ENCODE measurements around the gene TIE1. TPM values are rescaled to one million over a fixed set of nuclear protein-coding genes. Genes with fewer than 3 reads are reported as not detected.
"Not testable (repeated sequence)": the region's sequence is repeated elsewhere in the genome, so short reads cannot be mapped to it uniquely, and the experiment has no call there.

Gene TIE1
- polyA plus RNA-seq, 2 donors, result 4.2 to 4.7 TPM

- peaks cover 12 to 24% of the 10 kb centered on the region in 2 donors for H3K4me1 ChIP-seq (ENCODE audit: control insufficient read depth in 2 of 2, insufficient read depth in 2 of 2, low read length in 1 of 2)
Observed at GRCh38 chr1:43365678-43366077, 64.9 kb downstream of the TIE1 start.

GRCh38 chr1:43366179-43366578 lies 65.4 kb downstream of the TIE1 start:
- peak overlapping the region; percentile 98 to 99 for H3K27ac ChIP-seq (ENCODE audit: low read depth in 2 of 2, low read length in 1 of 2)

More at GRCh38 chr1:43365678-43366077, 64.9 kb downstream of the TIE1 start:
- Histone ChIP-seq H3K27me3 (ENCODE audit: control insufficient read depth in 1 of 2, insufficient read depth in 2 of 2, low read length in 2 of 2) (no peaks in the 10 kb centered on the region), H3K36me3 (ENCODE audit: control insufficient read depth in 2 of 2, insufficient read depth in 2 of 2, low read length in 1 of 2) (peaks cover 23 to 29% of the 10 kb centered on the region in 2 donors), H3K4me3 (ENCODE audit: low read depth in 1 of 2, low read length in 2 of 2) (peak overlapping the region; percentile 80 to 81), H3K9me3 (ENCODE audit: control insufficient read depth in 2 of 2, insufficient read depth in 1 of 2, low read depth in 1 of 2, low read length in 1 of 2) (no peaks in the 10 kb centered on the region), H3K27ac (ENCODE audit: low read depth in 2 of 2, low read length in 1 of 2) (peak overlapping the region; percentile 98 to 99)
- WGBS, 2 donors, result 69 to 74% methylated on average over 2 of the region's 2 CpGs

GRCh38 chr1:43366601-43367025 lies 65.8 kb downstream of the TIE1 start:
- 8 to 14% methylated on average over 5 of the region's 5 CpGs for WGBS, 2 donors
- Histone ChIP-seq H3K27ac (ENCODE audit: low read depth in 2 of 2, low read length in 1 of 2) (peak overlapping the region; percentile 98 to 99), H3K4me3 (ENCODE audit: low read depth in 1 of 2, low read length in 2 of 2) (peak overlapping the region; percentile 80 to 81), H3K9me3 (ENCODE audit: control insufficient read depth in 2 of 2, insufficient read depth in 1 of 2, low read depth in 1 of 2, low read length in 1 of 2) (no peaks in the 10 kb centered on the region), H3K36me3 (ENCODE audit: control insufficient read depth in 2 of 2, insufficient read depth in 2 of 2, low read length in 1 of 2) (peaks cover 23% of the 10 kb centered on the region in 2 donors), H3K4me1 (ENCODE audit: control insufficient read depth in 2 of 2, insufficient read depth in 2 of 2, low read length in 1 of 2) (peaks cover 12 to 20% of the 10 kb centered on the region in 2 donors), H3K27me3 (ENCODE audit: control insufficient read depth in 1 of 2, insufficient read depth in 2 of 2, low read length in 2 of 2) (no peaks in the 10 kb centered on the region)

More at GRCh38 chr1:43366179-43366578, 65.4 kb downstream of the TIE1 start:
- peaks cover 12 to 20% of the 10 kb centered on the region in 2 donors for H3K4me1 ChIP-seq (ENCODE audit: control insufficient read depth in 2 of 2, insufficient read depth in 2 of 2, low read length in 1 of 2)
- H3K4me3 ChIP-seq (ENCODE audit: low read depth in 1 of 2, low read length in 2 of 2), result peak overlapping the region; percentile 80 to 81
- H3K27me3 ChIP-seq (ENCODE audit: control insufficient read depth in 1 of 2, insufficient read depth in 2 of 2, low read length in 2 of 2), result no peaks in the 10 kb centered on the region
- H3K9me3 ChIP-seq (ENCODE audit: control insufficient read depth in 2 of 2, insufficient read depth in 1 of 2, low read depth in 1 of 2, low read length in 1 of 2), result no peaks in the 10 kb centered on the region
- WGBS, 2 donors, result 33 to 36% methylated on average over 11 of the region's 11 CpGs
- peaks cover 23 to 24% of the 10 kb centered on the region in 2 donors for H3K36me3 ChIP-seq (ENCODE audit: control insufficient read depth in 2 of 2, insufficient read depth in 2 of 2, low read length in 1 of 2)

- Histone ChIP-seq H3K9me3 (ENCODE audit: control insufficient read depth in 2 of 2, insufficient read depth in 1 of 2, low read depth in 1 of 2, low read length in 1 of 2) (no peaks in the 10 kb centered on the region), H3K4me3 (ENCODE audit: low read depth in 1 of 2, low read length in 2 of 2) (peak overlapping the region; percentile 80 to 81), H3K27ac (ENCODE audit: low read depth in 2 of 2, low read length in 1 of 2) (peak overlapping the region; percentile 98 to 99), H3K36me3 (ENCODE audit: control insufficient read depth in 2 of 2, insufficient read depth in 2 of 2, low read length in 1 of 2) (peaks cover 23% of the 10 kb centered on the region in 2 donors), H3K4me1 (ENCODE audit: control insufficient read depth in 2 of 2, insufficient read depth in 2 of 2, low read length in 1 of 2) (peaks cover 12 to 20% of the 10 kb centered on the region in 2 donors), H3K27me3 (ENCODE audit: control insufficient read depth in 1 of 2, insufficient read depth in 2 of 2, low read length in 2 of 2) (no peaks in the 10 kb centered on the region)
- WGBS, 2 donors, result 1 to 3% methylated on average over 44 to 48 of the region's 48 CpGs
Observed at GRCh38 chr1:43367026-43367903, 66.5 kb downstream of the TIE1 start.

GRCh38 chr1:43367904-43368645 lies 67.3 kb downstream of the TIE1 start, which contains the start of gene ELOVL1:
TSS of gene ELOVL1 (minus strand) at chr1:43368011. CDS start at chr1:43365609, 2,402 bp downstream.
- peaks cover 9 to 20% of the 10 kb centered on the region in 2 donors for H3K4me1 ChIP-seq (ENCODE audit: control insufficient read depth in 2 of 2, insufficient read depth in 2 of 2, low read length in 1 of 2)

GRCh38 chr1:43368646-43369020 lies 67.9 kb downstream of the TIE1 start:
- Histone ChIP-seq H3K36me3 (ENCODE audit: control insufficient read depth in 2 of 2, insufficient read depth in 2 of 2, low read length in 1 of 2) (peaks cover 14 to 18% of the 10 kb centered on the region in 2 donors), H3K27me3 (ENCODE audit: control insufficient read depth in 1 of 2, insufficient read depth in 2 of 2, low read length in 2 of 2) (no peaks in the 10 kb centered on the region), H3K9me3 (ENCODE audit: control insufficient read depth in 2 of 2, insufficient read depth in 1 of 2, low read depth in 1 of 2, low read length in 1 of 2) (no peaks in the 10 kb centered on the region), H3K4me3 (ENCODE audit: low read depth in 1 of 2, low read length in 2 of 2) (peak overlapping the region; percentile 5 to 80), H3K27ac (ENCODE audit: low read depth in 2 of 2, low read length in 1 of 2) (peak overlapping the region; percentile 98 to 99), H3K4me1 (ENCODE audit: control insufficient read depth in 2 of 2, insufficient read depth in 2 of 2, low read length in 1 of 2) (peaks cover 9 to 22% of the 10 kb centered on the region in 2 donors)
- 15 to 18% methylated on average over 6 of the region's 6 CpGs for WGBS, 2 donors

More at GRCh38 chr1:43367904-43368645, 67.3 kb downstream of the TIE1 start, which contains the start of gene ELOVL1:
- H3K4me3 ChIP-seq (ENCODE audit: low read depth in 1 of 2, low read length in 2 of 2), result peak within 1 kb of the TSS; percentile 80 to 81
- 0% methylated on average over 46 to 58 of the region's 58 CpGs for WGBS, 2 donors
- H3K36me3 ChIP-seq (ENCODE audit: control insufficient read depth in 2 of 2, insufficient read depth in 2 of 2, low read length in 1 of 2), result peaks cover 19 to 20% of the 10 kb centered on the region in 2 donors
- H3K27me3 ChIP-seq (ENCODE audit: control insufficient read depth in 1 of 2, insufficient read depth in 2 of 2, low read length in 2 of 2), result no peaks in the 10 kb centered on the region
- no peaks in the 10 kb centered on the region for H3K9me3 ChIP-seq (ENCODE audit: control insufficient read depth in 2 of 2, insufficient read depth in 1 of 2, low read depth in 1 of 2, low read length in 1 of 2)
- H3K27ac ChIP-seq (ENCODE audit: low read depth in 2 of 2, low read length in 1 of 2), result peak within 1 kb of the TSS; percentile 98 to 99

- peaks cover 9 to 18% of the 10 kb centered on the region in 2 donors for H3K4me1 ChIP-seq (ENCODE audit: control insufficient read depth in 2 of 2, insufficient read depth in 2 of 2, low read length in 1 of 2)
- WGBS, 2 donors, result 92 to 97% methylated on average over 6 of the region's 6 CpGs
Observed at GRCh38 chr1:43369779-43370178, 69.0 kb downstream of the TIE1 start.

GRCh38 chr1:43370564-43370963 lies 69.8 kb downstream of the TIE1 start:
- Histone ChIP-seq H3K36me3 (ENCODE audit: control insufficient read depth in 2 of 2, insufficient read depth in 2 of 2, low read length in 1 of 2) (no peaks in the 10 kb centered on the region), H3K27me3 (ENCODE audit: control insufficient read depth in 1 of 2, insufficient read depth in 2 of 2, low read length in 2 of 2) (no peaks in the 10 kb centered on the region), H3K27ac (ENCODE audit: low read depth in 2 of 2, low read length in 1 of 2) (no peak overlapping the region), H3K4me1 (ENCODE audit: control insufficient read depth in 2 of 2, insufficient read depth in 2 of 2, low read length in 1 of 2) (peaks cover 9 to 16% of the 10 kb centered on the region in 2 donors), H3K9me3 (ENCODE audit: control insufficient read depth in 2 of 2, insufficient read depth in 1 of 2, low read depth in 1 of 2, low read length in 1 of 2) (no peaks in the 10 kb centered on the region), H3K4me3 (ENCODE audit: low read depth in 1 of 2, low read length in 2 of 2) (no peak overlapping the region)
- 82 to 88% methylated on average over 4 of the region's 4 CpGs for WGBS, 2 donors

More at GRCh38 chr1:43369779-43370178, 69.0 kb downstream of the TIE1 start:
- not testable (repeated sequence) for H3K27ac ChIP-seq (ENCODE audit: low read depth in 2 of 2, low read length in 1 of 2); H3K27me3 ChIP-seq (ENCODE audit: control insufficient read depth in 1 of 2, insufficient read depth in 2 of 2, low read length in 2 of 2); H3K4me3 ChIP-seq (ENCODE audit: low read depth in 1 of 2, low read length in 2 of 2); H3K36me3 ChIP-seq (ENCODE audit: control insufficient read depth in 2 of 2, insufficient read depth in 2 of 2, low read length in 1 of 2); H3K9me3 ChIP-seq (ENCODE audit: control insufficient read depth in 2 of 2, insufficient read depth in 1 of 2, low read depth in 1 of 2, low read length in 1 of 2)

GRCh38 chr1:43372172-43372571 lies 71.4 kb downstream of the TIE1 start:
- Histone ChIP-seq H3K4me3 (ENCODE audit: low read depth in 1 of 2, low read length in 2 of 2) (no peak overlapping the region), H3K9me3 (ENCODE audit: control insufficient read depth in 2 of 2, insufficient read depth in 1 of 2, low read depth in 1 of 2, low read length in 1 of 2) (no peaks in the 10 kb centered on the region), H3K27ac (ENCODE audit: low read depth in 2 of 2, low read length in 1 of 2) (peak overlapping the region in 1 of 2 donors; percentile 1), H3K36me3 (ENCODE audit: control insufficient read depth in 2 of 2, insufficient read depth in 2 of 2, low read length in 1 of 2) (no peaks in the 10 kb centered on the region), H3K27me3 (ENCODE audit: control insufficient read depth in 1 of 2, insufficient read depth in 2 of 2, low read length in 2 of 2) (no peaks in the 10 kb centered on the region), H3K4me1 (ENCODE audit: control insufficient read depth in 2 of 2, insufficient read depth in 2 of 2, low read length in 1 of 2) (peaks cover 4 to 7% of the 10 kb centered on the region in 2 donors)
- 96 to 99% methylated on average over 5 of the region's 5 CpGs for WGBS, 2 donors
